LoVo (cell line): ENCODE results near the gene SEMA4D.
"Not testable (repeated sequence)": the region's sequence is repeated elsewhere in the genome, so short reads cannot be mapped to it uniquely, and the experiment has no call there.

Source experiments
- DNase-seq: peaks from one replicate; pipeline ENCODE4 v3.0.0-alpha.2; 2016; ENCODE audit warnings: low spot score

The SEMA4D gene

DNA sequence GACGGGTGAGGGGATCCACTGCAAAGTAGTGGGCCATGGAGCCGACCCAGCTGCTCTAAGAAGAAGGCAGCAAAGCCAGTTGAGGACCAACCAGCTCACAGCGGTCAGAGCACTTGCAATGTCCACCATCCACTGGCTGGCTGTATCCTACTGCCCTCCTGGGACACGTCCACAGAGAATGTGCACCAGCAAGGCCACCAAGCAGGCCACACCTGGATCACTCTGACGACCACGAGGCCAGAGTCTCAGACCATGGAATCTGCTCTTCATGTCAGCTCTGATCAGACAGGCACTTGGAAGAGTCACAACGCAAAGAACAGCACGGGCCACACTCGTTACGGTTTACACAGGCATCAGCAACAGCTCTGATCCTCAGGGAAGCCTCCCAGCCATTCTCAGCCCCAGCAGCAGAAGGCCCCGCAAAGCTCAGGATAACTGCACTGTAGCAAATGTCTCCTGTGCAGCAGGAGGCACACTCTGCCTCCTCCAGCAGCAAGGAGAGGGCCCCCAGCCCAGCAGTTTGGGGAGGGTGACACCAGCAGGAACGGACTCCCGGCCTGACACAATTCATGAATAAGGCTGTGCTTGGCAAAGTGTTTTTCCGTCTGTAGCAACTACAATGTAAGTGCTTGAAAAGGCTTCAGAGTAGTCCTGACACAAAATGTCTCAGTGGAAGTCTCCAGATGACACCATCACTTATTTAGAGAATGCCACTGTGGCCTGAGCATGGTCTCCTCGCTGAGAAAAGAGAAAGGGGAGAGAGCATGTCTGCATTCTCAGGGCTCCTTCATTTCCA is 15.7 kb downstream of the SEMA4D start:
- DNase-seq: no peak

DNA sequence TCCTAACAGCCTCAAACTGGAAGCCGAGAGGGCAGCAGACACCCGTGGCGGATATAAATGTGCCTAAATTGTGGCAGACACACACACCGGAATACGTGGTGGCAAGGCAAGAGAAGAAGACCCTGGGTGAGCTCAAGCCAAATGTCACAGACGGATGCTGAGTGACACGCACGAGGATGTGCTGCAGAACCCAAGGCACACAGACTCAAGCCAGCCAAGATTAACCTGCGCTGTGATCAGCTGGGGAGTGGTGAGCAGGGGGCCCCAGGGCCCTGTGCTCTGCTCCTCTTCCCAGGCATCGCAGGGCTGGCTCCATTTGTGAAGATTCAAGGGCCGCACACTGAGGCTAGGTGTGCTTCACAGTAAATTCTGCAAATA is 16.4 kb downstream of the SEMA4D start:
- no peak for DNase-seq

DNA sequence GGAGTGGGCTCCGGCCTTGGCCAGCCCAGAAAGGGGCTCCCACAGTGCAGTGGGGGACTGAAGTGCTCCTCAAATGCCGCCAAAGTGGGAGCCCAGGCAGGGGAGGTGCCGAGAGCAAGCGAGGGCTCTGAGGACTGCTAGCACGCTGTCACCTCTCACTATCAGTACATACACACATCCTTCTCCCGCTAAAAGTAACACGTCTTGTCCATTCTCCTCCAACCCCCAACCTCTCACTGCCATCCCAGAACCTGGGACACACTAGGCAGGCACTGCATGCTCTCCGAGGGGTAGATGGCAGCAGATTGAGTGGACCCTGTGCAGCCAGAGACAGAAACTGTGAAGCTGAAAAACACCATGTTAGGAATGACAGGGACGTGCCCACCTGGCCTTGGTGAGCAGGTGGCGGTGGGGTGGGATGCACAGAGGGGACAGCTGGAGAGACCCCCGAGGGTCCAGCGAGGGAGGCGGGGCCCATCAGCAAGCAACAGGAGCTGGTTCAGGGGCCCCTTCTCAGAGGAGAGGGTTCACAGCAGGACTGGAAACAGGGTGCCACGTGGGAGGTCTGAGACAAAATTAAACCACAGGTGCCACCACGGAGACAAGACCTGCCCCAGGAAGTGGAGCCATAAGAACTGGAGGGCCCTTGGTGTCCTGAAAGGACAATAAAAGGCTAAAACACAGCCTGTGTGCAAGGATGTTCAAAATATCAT is 16.9 kb downstream of the SEMA4D start:
- DNase-seq: no peak

DNA sequence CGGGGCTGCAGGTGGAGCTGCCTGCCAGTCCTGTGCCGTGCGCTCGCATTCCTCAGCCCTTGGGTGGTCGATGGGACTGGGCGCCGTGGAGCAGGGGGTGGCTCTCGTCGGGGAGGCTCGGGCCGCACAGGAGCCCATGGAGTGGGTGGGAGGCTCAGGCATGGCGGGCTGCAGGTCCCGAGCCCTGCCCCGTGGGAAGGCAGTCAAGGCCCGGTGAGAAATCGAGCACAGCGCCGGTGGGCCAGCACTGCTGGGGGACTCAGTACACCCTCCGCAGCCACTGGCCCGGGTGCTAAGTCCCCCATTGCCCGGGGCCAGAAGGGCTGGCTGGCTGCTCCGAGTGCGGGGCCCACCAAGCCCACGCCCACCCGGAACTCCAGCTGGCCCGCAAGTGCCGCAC is 17.5 kb downstream of the SEMA4D start:
- not testable (repeated sequence) for DNase-seq

DNA sequence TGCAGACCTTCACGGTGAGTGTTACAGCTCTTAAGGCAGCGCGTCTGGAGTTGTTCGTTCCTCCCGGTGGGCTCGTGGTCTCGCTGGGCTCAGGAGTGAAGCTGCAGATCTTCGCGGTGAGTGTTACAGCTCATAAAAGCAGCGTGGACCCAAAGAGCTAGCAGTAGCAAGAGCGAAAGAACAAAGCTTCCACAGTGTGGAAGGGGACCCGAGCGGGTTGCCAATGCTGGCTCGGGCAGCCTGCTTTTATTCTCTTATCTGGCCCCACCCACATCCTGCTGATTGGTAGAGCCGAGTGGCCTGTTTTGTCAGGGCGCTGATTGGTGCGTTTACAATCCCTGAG is 18.3 kb downstream of the SEMA4D start:
- not testable (repeated sequence) for DNase-seq

DNA sequence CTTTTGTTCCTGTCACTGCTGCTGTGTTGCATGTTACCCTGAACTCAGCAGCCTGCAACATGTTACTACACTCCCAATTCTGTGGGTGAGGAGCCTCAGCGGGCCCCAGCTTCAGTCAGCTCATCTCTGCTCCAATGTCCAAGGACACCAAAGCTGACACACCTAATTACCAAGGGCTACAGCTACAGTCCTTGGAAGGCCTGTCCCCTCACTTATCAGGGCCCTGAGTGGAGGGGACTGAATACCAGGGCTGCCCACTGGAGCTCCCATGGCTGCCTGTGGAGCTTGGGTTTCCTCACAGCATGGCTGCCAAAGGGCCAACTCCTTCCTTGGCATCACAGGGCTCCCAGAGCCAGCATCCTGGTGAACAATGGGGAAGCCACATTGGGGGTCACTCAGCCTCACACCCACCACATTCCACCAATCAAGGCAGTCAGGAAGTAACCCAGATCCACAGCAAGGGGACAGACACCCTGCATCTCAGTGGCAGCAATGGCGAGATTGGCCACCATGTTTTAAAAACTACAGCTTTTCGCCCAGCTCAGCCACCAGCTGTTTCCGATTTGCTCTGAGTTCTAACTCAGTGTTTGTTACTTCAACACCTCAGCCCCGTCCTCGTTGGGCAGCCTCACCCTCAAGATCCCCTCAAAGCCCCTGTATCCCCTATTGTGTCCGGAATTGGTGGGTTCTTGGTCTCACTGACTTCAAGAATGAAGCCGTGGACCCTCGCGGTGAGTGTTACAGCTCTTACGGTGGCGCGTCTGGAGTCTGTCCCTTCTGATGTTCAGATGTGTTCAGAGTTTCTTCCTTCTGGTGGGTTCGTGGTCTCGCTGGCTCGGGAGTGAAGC is 18.9 kb downstream of the SEMA4D start:
- DNase-seq: no peak

DNA sequence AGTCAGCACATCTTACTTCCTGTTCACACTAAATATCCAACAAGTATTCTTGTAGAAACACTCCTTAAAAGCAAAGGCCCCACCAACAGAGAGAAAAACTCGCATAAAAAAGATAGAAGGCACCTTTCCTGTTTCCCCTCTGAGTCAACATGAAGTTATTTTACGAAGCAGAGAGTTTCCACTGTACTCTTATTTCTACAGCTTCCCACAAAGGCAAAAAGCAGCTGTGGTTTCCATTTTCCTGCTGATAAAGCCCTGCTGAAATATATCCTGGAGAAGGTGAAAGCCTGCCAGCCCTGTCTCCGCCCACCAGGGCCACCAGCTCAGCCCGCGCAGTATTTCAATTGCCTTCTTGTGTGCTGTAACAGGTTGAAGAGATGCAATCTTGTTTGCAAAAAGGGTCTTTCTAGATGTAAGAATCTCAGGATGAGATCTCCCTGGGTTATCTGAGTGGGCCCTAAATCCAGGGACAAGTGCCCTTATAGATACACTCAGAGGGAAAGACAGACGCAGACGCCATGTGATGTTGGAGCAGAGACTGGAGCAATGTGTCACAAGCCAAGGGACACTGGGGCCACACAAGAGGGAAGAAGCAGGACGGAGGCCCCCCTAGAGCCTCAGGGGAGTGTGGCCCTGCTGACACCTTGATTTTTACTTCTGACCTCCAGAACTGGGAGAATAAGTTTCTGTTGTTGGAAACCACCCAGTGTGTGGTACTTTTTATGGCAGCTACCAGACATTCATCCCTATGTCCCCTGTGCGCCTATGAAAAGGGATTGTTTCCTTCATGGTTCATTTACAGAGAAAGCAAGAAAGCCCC is 19.9 kb downstream of the SEMA4D start:
- DNase-seq: peak; percentile 42

DNA sequence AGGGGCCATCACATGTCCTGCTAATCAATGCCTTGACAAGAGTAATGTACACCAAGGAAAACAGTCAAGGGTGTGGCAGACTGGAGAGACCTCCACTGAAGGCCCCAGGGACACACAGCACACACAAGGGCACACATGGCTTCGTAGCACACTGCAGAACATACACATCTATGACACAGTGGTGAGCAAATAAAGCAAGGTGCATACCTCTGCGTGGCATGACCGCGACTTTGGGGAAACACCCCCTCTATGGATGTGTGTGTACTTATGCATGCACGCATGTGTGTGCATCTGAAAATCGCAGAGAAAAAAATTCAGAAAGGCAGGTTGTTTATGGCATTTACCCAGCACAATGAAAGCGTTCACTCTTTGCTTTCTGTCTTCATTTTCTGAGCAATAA is 20.5 kb downstream of the SEMA4D start:
- no peak for DNase-seq

DNA sequence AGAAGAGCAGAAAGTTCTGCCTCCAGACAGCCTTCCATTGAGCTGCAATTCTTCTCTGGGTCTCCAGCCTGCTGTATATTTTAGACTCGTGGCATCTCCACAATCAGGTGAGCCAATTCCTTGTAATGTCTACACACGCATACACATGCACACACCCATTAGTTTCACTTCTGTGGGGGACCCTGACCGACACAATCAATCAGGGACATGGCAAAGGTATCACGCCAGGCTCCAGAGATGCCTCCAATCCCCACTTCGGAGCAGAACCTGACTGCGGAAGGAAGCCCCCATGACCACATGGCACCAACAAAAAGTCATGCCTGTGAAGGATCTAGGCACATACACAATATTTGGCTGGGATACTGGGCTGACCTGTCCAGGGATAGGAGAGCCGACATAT is 21.4 kb downstream of the SEMA4D start:
- DNase-seq: no peak

DNA sequence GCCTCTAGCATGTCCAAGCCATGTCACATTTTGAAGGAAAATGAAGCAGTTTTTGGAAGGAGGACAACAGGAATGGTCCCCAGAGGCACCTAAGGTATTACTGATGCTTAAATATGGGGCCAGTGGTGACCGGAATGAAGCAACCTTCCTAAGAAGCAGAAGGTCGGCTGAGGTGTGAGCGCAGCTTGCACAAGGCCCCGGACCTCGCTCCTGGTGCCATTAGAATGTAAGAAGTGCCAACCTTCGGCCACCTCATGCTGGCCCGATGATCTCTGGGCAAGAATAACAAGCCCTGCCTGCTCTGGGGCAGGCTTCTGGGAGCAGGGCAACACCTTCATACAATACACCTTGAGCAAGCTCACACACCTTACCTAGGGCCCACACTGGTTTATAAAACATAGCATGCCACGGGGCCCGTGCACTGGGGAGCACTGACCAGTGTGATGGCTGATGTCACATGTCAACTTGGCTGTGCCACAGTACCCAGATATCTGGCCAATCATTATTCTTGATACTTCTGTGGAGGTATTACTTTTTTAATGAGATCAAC is 21.9 kb downstream of the SEMA4D start:
- no peak for DNase-seq

DNA sequence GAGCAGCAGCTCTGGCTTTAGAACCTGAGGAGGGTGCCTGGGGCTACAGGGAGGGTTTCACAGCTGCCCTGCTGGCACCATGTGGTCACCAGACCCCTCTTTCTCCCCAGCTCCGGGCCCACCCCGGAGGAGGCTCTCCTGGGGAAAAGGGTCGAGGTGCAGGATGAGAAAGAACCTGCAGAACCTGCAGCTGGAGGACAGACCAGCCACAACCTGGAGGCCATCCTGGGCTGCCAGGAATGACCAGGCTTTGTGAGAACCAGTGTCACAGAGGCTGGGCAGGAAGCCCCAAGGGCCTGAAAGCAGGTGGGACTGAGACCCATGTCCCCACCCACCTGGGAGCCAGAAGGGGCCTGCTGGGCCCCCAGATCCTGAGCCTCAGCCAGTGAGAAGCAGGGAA is 23.0 kb downstream of the SEMA4D start:
- no peak for DNase-seq

DNA sequence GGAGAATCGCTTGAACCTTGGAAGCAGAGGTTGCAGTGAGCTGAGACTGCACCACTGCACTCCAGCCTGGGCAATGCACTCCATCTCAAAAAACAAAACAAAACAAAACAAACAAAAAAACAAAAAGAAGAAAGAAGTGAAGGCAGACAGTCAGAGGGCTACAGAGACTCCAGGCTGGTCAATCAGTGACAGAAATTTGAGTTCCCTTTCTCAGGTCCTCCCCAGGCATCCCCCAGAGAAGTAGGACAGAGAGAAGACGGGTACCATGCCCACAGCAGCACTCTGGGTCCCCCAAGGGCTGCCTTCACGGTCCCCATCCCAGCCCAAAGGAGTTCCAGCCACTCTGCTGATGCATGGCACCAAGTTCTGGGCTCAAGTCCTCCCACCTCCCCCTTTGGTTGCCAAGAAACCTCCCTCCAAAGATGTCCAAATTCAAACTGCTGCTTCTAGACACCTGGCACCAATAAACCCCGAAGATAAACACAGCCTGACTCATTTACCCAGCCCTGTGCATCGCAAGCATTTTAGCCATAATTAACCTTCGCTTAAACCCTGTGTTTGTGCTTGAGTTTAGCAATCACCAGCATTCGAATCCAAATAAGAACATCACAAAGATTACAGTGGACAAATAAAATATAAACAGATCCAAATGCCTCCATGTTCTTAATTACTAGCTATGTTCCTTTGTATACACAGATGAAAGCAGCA is 24.0 kb downstream of the SEMA4D start:
- no peak for DNase-seq

DNA sequence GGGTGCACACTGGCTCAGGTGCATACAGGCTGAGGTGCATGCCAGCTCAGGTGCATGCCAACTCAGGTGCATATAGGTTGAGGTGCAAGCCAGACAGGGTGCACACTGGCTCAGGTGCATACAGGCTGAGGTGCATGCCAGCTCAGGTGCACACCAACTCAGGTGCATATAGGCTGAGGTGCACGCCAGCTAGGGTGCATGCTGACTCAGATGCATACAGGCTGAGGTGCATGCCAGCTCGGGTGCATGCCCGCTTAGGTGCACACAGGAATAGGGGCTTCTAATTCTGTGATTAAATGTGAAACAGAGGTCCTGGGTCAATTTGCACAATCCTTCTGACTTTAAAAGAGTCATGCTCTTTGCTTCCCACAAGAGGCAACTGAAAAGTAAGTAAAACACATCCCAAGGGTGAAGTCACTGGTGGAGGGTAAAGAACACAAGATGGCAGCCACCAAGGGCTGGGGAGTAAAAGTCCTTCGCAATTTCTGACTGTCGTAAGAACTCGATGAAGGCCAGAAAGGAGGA is 26.1 kb downstream of the SEMA4D start:
- DNase-seq: not testable (repeated sequence)

DNA sequence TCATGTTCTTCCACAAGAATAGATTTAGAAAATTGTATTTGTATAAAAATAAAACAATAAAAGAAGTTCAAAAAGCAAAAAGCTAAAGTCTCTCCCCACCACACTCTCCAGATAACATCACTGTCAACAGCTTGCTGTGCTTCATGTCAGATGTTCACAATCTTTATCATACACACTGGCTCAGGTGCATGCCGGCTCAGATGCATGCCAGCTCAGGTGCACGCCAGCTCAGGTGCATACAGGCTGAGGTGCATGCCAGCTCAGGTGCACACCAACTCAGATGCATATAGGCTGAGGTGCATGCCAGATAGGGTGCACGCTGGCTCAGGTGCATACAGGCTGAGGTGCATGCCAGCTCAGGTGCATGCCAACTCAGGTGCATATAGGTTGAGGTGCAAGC is 26.5 kb downstream of the SEMA4D start:
- DNase-seq: no peak

DNA sequence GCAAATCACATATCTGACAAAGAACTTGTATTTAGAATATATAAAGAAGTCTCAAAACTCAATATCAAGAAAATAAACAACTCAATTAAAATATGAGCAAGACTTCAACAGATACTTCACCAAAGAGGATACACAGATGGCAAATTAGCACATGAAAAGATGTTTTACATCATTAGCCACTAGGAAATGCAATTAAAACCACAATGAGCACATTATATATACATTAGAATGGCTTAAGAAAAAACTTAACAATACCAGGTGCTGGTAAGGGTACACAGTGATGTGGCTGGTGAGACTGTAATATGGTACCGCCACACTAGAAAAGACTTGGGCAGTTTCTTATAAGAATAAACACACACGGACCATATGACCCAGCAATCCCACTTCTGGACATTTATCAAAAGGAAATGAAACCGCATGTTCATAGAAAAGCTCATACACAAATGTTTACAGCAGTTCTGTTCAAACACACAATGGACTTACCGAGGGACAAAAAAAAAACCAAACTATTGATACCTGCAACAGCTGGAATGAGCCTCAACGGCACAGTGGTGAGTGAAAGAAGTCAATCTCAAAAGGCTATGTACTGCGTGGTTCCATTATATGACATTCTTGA is 27.6 kb downstream of the SEMA4D start:
- no peak for DNase-seq

DNA sequence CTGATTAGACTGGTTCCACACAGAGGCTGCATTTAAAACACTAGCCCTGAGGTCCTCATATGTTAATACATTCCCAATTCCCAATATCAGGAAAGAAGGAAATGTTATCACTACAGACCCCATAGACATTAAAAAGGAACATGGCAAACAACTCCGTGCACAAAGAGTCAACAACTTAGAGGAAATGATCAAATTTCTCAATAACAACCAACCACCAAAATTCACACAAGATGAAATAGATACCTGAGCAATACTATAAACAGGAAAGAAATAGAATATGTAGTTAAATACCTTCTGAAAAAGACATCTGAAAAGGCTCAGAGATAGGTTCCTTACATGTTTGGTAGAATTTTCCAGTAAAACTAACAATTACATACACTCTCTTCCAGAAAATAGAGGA is 28.9 kb downstream of the SEMA4D start:
- DNase-seq: no peak

DNA sequence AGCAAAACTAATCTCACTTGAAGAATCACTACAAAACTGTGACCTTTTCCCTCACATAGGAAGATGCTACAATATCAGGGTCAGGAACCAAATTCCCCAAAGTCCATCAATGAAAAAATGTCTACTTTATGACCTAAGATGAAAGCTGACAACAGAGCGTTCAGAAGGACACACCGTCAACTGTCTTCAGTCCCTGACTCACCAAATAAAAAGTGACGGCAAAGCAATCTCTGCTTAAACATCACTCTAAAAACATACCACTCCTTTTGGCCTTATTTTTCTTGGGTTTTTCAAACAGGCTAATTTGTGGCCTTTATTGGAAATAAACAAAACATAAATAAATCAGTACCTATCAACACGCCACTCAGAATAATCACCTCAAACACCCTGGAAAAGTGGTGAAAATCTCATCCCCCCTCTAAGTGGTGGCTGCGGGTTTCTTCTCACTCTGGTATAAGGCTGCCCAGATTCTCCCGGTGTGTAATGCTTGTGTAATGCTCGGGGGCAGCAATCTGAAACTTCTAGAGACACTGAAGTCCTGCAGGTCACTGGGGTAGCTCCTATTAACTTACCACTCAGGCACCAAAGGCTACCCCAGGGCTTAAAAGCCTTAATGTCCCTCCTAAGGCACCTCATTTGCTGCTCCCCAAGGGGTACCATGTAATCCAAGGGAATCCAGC is 29.5 kb downstream of the SEMA4D start:
- no peak for DNase-seq

DNA sequence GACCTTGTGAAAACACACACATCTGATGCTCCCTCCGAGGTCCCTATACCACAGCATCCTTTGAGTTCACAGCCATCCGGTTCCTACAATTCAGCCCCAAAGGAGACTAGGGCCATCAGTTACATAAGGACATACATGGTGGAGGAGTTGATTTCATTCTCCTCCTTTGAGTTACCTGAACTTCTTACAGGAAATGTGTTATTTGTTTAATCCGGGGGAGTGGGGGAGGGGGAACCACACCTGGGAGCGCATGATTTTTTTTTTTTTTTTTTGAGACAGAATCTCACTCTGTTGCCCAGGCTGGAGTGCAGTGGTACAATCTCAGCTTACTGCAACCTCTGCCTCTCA is 30.7 kb downstream of the SEMA4D start:
- DNase-seq: no peak

DNA sequence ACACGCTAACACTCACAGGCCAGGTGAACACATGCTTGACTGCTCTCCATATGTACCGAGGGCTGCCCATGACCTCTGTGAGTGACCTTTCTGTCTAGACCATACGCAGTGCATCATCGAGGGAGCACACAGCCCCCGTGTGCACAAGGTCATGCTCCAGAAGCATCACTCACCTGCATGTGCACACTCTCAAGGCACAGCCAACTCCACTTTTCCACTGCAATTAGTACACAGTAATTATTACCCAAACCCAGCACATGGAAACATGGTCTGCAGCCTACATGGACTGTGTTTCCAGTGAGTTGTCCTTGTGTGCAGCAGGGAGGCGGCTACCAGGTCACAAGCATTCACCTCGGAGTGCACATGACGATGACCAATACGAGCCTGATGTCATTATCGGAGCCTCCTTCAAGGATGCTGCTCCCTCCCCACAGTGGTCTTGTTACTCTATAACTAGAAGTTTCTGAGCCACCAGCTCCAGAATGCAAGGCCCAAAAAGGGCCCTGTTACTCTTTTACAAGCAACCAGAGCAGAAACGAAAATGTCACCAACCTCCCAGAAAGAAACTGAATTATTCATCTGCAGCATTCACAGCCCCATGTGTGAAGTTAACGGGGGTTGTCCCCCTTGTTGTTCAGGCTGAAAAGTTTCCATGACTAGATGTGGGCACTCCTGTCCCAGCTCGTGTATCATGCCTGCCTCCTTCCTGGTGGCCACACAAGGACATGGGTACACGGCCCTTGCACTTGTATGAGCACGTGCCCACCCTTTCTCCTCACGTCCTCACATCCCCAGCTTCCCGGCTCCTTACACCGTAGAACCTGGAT is 31.2 kb downstream of the SEMA4D start:
- DNase-seq: no peak
